Measurements from ENCODE around the gene ACADVL. TPM values are rescaled to one million over a fixed set of nuclear protein-coding genes. Genes with fewer than 3 reads are reported as not detected.

Gene ACADVL
- polyA plus RNA-seq, 1 donor from 2014 or later, result 397 TPM

GRCh38 chr17:7208027-7208571, 11.6 kb upstream of the ACADVL start:
- Histone ChIP-seq H3K9me2 (ENCODE audit: insufficient read depth, low read length) (no peaks in the 10 kb centered on the region), H3K27ac (ENCODE audit: low read length) (peak overlapping the region; percentile 20), H4K20me1 (ENCODE audit: insufficient read depth) (no peaks in the 10 kb centered on the region), H3K36me3 (ENCODE audit: insufficient read depth, low read length) (no peaks in the 10 kb centered on the region), H3K27me3 (ENCODE audit: insufficient read depth, low read depth, low read length) (no peaks in the 10 kb centered on the region), H3K9me3 (ENCODE audit: low read length) (no peaks in the 10 kb centered on the region), H2AFZ (ENCODE audit: low read depth, low read length) (no peak overlapping the region), H3K4me2 (ENCODE audit: low read length) (no peak overlapping the region), H3K4me3 (ENCODE audit: low read length) (peak overlapping the region; percentile 13), H3K9ac (ENCODE audit: low read length) (peak overlapping the region; percentile 29), H3K79me2 (replicated peaks; ENCODE audit: insufficient read depth, low read length) (peaks cover 60% of the 10 kb centered on the region), H3F3A (ENCODE audit: insufficient read depth, low read length, poor library complexity, severe bottlenecking) (no peaks in the 10 kb centered on the region)
- no peak for TF ChIP-seq SMC3 (conservative IDR thresholded peaks at IDR 0.05; ENCODE audit: poor library complexity)

- H3K4me3 ChIP-seq (ENCODE audit: low read length), result no peak overlapping the region
- no peaks in the 10 kb centered on the region for H3K27me3 ChIP-seq (ENCODE audit: insufficient read depth, low read depth, low read length)
- TF ChIP-seq REST (IDR thresholded peaks at IDR 0.05; ENCODE audit: borderline replicate concordance) (no peak), EP300 (conservative IDR thresholded peaks at IDR 0.05; ENCODE audit: poor library complexity, severe bottlenecking) (no peak), POLR2AphosphoS5 (IDR thresholded peaks at IDR 0.05) (no peak), MXI1 (conservative IDR thresholded peaks at IDR 0.05; ENCODE audit: poor library complexity, severe bottlenecking) (no peak), RAD21 (conservative IDR thresholded peaks at IDR 0.05) (no peak), TAF1 (IDR thresholded peaks at IDR 0.05; ENCODE audit: low read depth) (no peak), CTCF (IDR thresholded peaks at IDR 0.05; ENCODE audit: poor library complexity, severe bottlenecking) (no peak), EZH2 (IDR thresholded peaks at IDR 0.05; ENCODE audit: borderline replicate concordance, insufficient read depth, low read length, poor library complexity, severe bottlenecking) (no peak), SMC3 (conservative IDR thresholded peaks at IDR 0.05; ENCODE audit: poor library complexity) (no peak)
- H3K9ac ChIP-seq (ENCODE audit: low read length), result peak overlapping the region; percentile 29
- no peaks in the 10 kb centered on the region for H3K9me2 ChIP-seq (ENCODE audit: insufficient read depth, low read length)
- H2AFZ ChIP-seq (ENCODE audit: low read depth, low read length), result no peak overlapping the region
- H3K36me3 ChIP-seq (ENCODE audit: insufficient read depth, low read length), result no peaks in the 10 kb centered on the region
- peaks cover 4% of the 10 kb centered on the region for H3F3A ChIP-seq (ENCODE audit: insufficient read depth, low read length, poor library complexity, severe bottlenecking)
- H3K9me3 ChIP-seq (ENCODE audit: low read length), result no peaks in the 10 kb centered on the region
- H3K79me2 ChIP-seq (replicated peaks; ENCODE audit: insufficient read depth, low read length), result peaks cover 60% of the 10 kb centered on the region
- no peak overlapping the region for H3K4me2 ChIP-seq (ENCODE audit: low read length)
- peak overlapping the region; percentile 20 for H3K27ac ChIP-seq (ENCODE audit: low read length)
- H4K20me1 ChIP-seq (ENCODE audit: insufficient read depth), result no peaks in the 10 kb centered on the region
These were observed 10.8 kb upstream of the ACADVL start for GRCh38 chr17:7208754-7209460.
